HG03039 (cell line): Measurements from ENCODE around the gene RDH8.

Experiments
- ATAC-seq: cut with Tn5 transposase; IDR thresholded peaks from one replicate; pipeline ENCODE4 v1.9.1; 2021; ENCODE audit warnings: mild to moderate bottlenecking, moderate library complexity; ENCODE audit not compliant: unreplicated experiment

The RDH8 gene

DNA sequence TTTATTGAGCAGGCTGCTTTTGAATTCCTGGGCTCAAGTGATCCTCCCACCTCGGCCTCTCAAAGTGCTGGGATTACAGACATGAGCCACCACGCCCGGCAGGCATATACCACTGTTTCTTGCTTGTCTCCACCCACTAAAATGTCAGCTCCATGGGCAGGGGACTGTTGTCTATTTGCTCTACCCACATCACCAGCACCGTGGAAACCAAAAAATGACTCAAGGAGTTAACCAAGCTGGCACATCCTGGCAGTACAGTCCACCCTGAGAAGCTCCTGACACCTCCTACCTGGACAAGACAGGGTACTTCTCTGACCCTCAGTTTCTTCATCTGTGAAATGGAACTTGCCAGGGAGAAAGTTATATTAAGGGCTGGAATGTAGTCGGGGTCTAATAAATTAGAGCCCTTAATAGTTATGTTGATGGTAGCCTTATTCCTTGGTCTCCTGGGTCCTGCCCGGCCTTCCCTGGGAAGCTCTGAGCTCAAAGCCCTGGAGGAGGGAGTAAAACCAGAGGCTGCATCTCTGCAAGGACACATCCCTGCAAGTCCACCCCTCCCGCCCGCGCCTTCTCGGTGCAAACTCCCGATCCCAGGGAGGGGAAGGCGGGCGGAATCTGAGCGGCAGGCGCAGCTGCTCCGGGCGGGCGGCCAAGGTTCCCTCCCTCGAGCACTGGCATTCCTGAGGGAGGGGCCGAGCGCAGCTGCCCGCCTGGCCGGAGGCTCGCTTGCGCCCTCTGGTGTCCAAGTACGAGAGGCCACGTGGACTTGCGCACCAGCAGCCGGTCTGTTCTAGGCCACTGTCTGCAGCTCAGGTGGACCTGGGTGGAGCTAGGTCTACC is 14.1 kb downstream of the RDH8 start:
- ATAC-seq: no peak

DNA sequence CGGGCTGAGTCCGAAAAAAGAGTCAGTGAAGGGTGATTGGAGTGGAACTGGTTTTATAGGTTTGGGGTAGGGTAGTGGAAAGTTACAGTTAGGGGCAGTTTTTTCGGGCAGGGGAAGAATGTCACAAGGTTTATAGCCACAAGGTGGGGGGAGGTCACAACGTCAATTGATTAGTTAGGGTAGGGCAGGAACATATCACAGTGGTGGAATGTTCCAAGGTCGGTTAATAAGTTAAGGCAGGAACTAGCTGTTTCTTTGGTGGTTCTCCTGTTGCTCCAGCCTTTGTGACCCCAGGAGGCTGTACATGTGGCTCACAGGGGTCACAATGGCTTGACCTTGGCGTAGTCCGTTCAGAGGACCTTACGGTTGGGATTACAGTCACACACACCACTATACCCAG is 20.3 kb downstream of the RDH8 start:
- ATAC-seq: no peak

DNA sequence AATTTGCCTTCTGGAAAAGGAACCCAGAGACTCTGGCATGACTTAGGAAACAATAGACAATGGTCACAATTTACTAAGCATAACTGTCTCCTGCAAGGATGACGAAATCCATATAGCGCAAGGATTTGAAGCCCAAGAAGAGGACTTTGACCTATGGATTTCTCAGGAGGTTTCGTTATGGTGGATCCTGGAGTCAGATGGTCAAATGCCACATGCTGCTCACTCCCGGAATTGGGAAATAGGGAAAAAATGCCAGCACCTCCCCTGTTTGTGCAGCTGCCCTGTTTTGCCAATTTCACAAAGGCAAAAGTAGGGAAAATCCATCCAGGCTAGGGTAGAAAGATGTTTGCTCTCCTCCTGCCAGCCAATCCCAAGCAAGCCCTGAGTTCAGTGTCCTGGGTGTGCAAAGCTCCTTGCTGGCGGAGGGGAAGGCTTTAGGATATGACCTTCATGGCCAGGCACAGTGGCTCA is 23.4 kb downstream of the RDH8 start:
- ATAC-seq: no peak

DNA sequence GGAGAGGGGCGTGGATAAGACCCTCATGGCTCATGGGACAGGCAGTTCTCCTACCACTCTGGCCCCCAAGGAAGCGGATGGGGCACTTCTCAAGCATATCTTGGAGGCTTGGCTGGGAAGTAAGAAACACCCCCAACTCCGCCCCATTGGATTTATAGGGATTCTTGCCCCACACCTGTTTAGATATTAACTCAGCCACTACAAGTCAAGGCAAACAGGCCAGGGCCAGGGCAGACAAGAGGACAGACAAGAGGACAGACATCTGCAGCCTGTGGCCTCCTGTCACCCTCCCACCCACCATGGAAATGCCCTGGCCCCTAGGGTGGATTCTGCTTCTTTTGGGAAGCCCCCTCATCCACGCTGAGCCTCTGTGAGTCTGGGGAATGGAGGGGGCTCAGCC is 24.1 kb downstream of the RDH8 start:
- ATAC-seq: no peak

DNA sequence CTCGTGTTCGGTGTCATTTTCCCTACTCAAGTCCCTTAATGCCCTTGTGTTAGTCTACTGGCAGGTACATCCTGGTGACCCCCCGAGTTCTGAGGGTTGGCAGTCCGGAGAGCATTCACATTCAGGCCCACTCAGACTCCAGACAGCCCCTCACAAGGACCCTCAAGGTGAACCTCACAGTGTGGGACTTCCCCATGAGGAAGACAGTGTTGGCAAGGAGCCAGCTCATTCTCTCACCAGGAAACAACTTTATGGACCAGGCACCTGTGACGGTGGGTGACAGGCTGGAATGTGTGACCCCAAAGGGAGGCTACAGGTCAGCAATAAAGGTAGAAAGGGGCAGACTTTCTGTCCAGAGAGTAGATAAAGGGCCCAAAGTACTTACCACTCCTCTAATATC is 24.5 kb downstream of the RDH8 start:
- ATAC-seq: no peak

DNA sequence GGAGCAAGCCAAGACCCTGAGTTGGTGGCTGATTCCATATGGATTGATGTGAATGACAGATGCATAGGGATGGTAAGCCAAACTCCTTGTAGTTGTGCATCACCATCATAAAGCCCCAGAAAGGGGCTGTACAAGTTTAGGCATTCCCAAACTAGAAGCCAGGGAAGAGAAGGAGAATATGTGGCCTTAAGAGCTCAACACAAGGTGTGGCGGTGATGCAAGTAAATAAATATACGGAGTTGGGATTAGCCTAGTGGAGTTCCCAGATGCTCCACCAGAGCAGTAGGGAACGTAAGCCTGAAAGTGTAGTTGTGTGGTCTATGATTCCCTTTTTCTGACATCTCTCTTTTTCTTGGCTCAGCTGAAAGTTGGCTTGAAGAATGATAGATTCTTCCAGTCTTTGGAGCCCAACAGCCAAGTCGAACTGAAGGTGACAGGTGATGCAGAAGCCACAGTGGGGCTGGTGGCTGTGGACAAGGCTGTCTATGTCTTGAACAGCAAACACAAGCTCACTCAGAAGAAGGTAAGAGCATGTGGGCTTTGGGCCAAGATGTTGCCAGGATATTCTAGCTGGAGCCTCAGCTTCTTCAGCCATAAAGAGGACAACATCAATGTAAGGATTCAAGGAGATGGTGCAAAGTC is 30.1 kb downstream of the RDH8 start:
- ATAC-seq: no peak

DNA sequence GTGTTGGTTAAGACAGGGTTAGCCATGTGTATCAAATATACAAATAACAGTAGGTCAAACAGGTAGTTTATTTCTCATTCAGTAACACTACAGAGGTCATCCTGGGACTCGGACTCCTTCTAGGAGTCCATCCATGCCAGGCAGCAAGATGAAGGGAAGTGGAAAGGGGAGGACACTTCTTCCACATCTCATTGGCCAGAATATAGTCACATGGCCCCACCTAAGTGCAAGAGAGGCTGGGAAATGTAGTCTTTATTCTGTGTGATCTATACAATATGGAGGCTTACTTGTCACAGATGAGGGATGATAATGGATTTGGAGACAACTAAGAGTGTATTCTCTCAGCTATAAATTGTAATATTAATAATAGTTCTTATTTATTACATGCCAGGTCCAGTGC is 31.1 kb downstream of the RDH8 start:
- ATAC-seq: no peak

DNA sequence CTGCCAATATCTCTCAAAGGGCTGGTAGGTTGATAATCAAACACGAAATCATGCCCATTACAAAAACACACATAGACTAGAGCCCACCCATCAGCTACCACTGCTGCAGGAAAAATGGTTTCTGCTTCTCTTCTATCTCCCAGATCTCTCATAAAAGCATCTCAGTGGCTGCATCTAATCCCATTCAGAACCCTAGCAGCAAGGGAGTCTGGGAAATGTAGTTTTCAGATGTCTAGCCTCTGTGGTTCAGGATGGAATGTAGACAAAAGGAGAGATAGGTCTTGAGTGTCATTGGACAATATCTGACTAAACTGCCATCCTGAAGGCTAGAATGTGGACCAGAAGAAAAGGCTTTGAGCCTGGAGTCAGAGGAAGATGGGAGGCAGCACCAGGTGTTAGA is 32.1 kb downstream of the RDH8 start:
- no peak for ATAC-seq

DNA sequence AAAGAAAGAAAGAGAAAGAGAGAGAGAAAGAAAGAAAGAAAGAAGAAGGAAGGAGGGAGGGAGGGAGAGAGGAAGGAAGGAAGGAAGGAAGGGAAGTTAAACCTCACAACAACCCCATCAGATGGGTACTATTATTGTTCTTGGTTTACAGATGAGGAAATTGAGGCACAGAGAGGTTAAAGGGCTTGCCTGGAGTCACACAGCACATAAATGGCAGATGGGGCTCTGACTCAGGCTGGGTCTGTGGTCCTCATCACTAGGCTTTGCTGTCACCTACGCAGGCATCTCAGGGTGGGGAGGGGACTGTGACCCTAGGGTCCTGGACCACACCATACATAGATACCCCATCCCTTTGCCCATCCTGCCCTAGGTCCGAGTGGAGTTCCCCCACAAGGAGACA is 36.3 kb downstream of the RDH8 start:
- no peak for ATAC-seq

DNA sequence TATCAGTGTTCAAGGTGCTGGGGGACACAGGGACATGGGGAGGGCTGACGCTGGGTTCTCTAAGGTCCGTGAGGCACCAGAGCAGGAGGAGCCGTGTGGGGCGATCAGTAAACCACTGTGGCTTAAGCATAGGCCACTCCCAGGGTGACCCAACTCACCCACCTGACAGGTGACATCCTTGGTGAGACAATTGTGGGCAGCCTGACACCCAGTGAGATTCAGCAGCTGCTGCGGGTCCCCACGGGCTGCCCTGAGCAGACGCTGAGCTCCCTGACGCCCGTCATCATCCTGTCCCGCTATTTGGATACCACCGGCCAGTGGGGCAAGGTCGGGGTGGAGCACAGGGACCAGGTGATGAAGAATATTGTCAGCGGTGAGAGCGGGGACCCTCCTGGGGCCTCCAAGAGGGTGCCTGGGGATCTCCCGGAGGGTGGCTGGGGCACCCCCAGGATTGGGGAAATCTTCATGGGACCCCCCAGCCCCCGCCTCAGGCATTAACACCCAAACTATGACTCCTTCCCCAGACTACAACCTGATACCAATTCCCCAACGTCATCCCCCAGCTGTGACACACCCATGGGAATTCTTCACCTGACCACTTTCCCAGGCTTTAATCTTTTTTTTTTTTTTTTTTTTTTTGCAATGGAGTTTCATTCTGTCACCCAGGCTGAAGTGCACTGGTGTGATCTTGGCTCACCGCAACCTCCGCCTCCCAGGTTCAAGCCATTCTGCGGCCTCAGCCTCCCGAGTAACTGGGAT is 39.5 kb downstream of the RDH8 start:
- ATAC-seq: no peak

DNA sequence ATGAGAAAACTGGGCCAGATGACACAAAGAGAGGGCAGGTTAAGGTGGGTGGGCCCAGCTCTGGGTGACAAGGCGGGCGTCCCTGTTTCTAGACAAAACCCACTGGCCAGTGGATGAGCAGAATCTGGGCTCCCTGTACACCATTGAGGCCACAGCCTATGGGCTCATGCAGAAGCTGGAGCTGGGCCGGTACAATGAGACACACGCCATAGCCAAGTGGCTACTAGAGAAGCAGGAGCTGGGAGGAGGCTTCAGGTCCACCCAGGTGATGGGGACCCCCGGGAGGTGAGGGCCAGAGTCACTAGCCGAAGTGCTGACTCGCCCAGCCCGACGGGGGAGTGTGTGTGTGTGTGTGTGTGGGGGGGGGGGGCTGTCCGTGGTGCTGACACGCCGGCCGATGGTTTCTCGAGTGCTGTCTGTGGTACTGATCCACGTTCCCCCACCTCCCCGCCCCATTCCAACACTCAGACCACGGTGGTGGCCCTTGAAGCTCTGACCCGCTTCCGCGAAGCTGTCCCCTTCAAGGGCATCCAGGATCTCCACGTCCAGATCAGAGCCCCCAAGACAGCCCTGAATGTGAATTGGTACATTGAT is 48.5 kb downstream of the RDH8 start:
- no peak for ATAC-seq

DNA sequence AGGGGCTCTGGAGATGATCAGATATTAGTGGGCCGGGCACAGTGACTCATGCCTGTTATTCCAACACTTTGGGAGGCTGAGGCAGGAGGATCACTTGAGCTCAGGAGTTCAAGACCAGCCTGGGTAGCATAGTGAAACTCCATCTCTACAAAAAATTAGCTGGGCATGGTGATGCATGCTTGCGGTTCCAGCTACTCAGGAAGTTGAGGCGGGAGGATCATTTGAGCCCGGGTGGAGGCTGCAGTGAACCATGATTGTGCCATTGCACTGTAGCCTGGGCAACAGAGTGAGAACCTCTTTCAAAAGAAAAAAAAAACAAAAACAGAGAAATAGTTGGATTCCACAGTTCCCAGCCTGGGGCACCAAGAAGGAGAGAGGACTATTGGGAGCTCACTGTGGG is 54.9 kb downstream of the RDH8 start:
- ATAC-seq: no peak

DNA sequence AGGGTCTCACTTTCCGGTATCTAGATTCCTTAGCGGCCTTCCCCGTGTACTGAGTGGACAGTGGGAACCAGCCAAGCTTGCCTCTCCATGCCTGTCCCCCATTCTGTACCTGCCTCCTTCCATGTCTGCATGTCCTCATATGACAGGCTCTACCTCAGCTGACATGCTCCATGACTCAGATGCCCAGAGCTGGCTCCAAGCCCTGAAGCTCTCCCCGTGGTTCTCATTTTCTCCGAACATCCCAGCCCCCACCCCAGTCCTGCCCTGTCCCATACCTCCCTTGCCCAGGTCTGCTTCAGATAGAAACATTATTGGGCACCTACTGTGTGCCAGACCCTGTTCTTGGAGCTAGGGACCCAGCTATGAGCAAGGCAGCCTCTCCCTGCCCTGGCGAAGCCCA is 55.8 kb downstream of the RDH8 start:
- no peak for ATAC-seq

DNA sequence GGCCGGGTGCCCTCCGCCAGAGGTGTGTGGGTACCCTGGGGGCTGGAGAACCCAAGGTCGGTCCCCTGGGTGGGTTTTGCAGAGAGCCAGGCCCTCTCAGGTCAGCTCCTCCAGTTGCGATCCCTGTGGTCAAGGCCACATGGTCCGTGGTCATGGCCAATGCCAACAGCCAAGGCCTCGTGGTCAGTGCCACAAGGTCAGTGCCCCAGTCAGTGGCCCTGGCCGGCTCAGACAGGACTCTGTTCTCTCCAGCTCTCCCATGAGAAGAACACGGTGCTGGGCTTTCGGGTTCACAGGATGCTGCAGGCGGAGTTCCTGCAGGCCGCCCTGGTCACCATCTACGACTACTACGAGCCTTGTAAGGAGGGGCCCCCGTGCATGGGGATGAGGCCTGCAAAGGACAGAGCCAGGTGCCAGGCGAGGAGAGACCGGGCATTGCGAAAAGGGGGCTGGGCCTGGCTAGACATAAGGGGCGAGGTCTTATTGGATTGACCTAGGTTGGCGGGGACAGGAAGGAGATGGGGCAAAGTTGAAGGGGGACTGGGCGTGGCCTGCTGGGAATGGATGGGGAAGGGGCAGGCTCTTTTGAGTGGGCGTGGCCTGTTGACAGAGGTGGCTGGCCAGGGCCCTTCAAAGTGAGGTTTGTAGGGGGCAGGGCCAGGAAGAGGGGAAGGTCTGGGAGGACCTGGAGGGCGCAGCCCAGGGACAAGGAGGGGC is 57.6 kb downstream of the RDH8 start:
- ATAC-seq: no peak
